GM12892 (cell line): ENCODE measurements around the gene LRRC47.

Experiments
- DNase-seq: peaks from one replicate; pipeline ENCODE4 v3.0.0; 2011; ENCODE audit not compliant: insufficient read length
- FAIRE-seq: peaks from 2 replicates; lab custom pipeline; 2011; peaks lifted over from hg19 to GRCh38; lab: Jason Lieb, UNC
- POLR2A ChIP-seq: IDR thresholded peaks from 2 replicates; pipeline ENCODE4 v1.6.1; 2011; ENCODE audit warnings: low read depth, low read length, control low read depth
- POLR2AphosphoS5 ChIP-seq: IDR thresholded peaks from 2 replicates; pipeline ENCODE4 v1.6.1; 2011; ENCODE audit warnings: low read depth, low read length, control low read depth
- TAF1 ChIP-seq: IDR thresholded peaks from 2 replicates; pipeline ENCODE4 v1.6.1; 2011; ENCODE audit warnings: low read depth, mild to moderate bottlenecking, control low read depth, low read length, borderline replicate concordance

LRRC47 gene

GRCh38 chr1:3824650-3825049, 28.4 kb upstream of the LRRC47 start:
- FAIRE-seq (no peak), DNase-seq (no peak)
- TF ChIP-seq TAF1 = no peak
- no peak for TF ChIP-seq POLR2AphosphoS5
- TF ChIP-seq POLR2A = no peak

GRCh38 chr1:3822421-3822820, 26.1 kb upstream of the LRRC47 start:
- no peak for TF ChIP-seq POLR2A
- no peak for TF ChIP-seq POLR2AphosphoS5
- TF ChIP-seq TAF1 = no peak
- DNase-seq (no peak), FAIRE-seq (no peak)

- no peak for DNase-seq
- TF ChIP-seq POLR2AphosphoS5 = no peak
- TF ChIP-seq TAF1 = no peak
- no peak for TF ChIP-seq POLR2A
- FAIRE-seq = no peak
These were observed 25.6 kb upstream of the LRRC47 start for GRCh38 chr1:3821908-3822307.

GRCh38 chr1:3821447-3821846, 25.1 kb upstream of the LRRC47 start:
- FAIRE-seq (no peak), DNase-seq (no peak)
- TF ChIP-seq TAF1 = no peak
- no peak for TF ChIP-seq POLR2AphosphoS5
- no peak for TF ChIP-seq POLR2A

- no peak for FAIRE-seq
- DNase-seq = no peak
- no peak for TF ChIP-seq POLR2A
These were observed 24.7 kb upstream of the LRRC47 start for GRCh38 chr1:3821004-3821403.

- TF ChIP-seq POLR2AphosphoS5 (no peak), TAF1 (no peak), POLR2A (no peak)
- DNase-seq (no peak), FAIRE-seq (no peak)
These were observed 24.0 kb upstream of the LRRC47 start for GRCh38 chr1:3820316-3820715.

- no peak for TF ChIP-seq TAF1
- no peak for TF ChIP-seq POLR2A
- TF ChIP-seq POLR2AphosphoS5 = no peak
- DNase-seq = no peak
- no peak for FAIRE-seq
These were observed 23.5 kb upstream of the LRRC47 start for GRCh38 chr1:3819771-3820200.

GRCh38 chr1:3817821-3818597, 21.7 kb upstream of the LRRC47 start:
- no peak for TF ChIP-seq POLR2AphosphoS5
- TF ChIP-seq POLR2A = no peak
- TF ChIP-seq TAF1 = no peak
- DNase-seq (no peak), FAIRE-seq (no peak)

GRCh38 chr1:3817138-3817740, 20.9 kb upstream of the LRRC47 start:
- DNase-seq = no peak
- TF ChIP-seq POLR2AphosphoS5 = no peak
- TF ChIP-seq TAF1 = no peak
- no peak for TF ChIP-seq POLR2A
- no peak for FAIRE-seq

GRCh38 chr1:3816331-3817137, 20.2 kb upstream of the LRRC47 start:
- DNase-seq = no peak
- TF ChIP-seq POLR2AphosphoS5 (no peak), POLR2A (no peak), TAF1 (no peak)
- no peak for FAIRE-seq

GRCh38 chr1:3814771-3815561, 18.7 kb upstream of the LRRC47 start:
- FAIRE-seq (no peak), DNase-seq (no peak)
- TF ChIP-seq POLR2AphosphoS5 = no peak
- no peak for TF ChIP-seq POLR2A
- no peak for TF ChIP-seq TAF1

GRCh38 chr1:3814065-3814464, 17.8 kb upstream of the LRRC47 start:
- no peak for FAIRE-seq

More at GRCh38 chr1:3814065-3814464, 17.8 kb upstream of the LRRC47 start:
- DNase-seq = no peak
- TF ChIP-seq POLR2A (no peak), POLR2AphosphoS5 (no peak), TAF1 (no peak)
